ENCODE data around the gene NUP210L. TPM values are rescaled to one million over a fixed set of nuclear protein-coding genes. Genes with fewer than 3 reads are reported as not detected.
A peak's percentile ranks its signal among the peaks of the same experiment; 100 is the strongest.

NUP210L gene
- total RNA-seq, 1 experiment from 2014 or later = 0.10 TPM

GRCh38 chr1:153991806-153992205 is 163.1 kb downstream of the NUP210L start:
- TF ChIP-seq SP1 (IDR thresholded peaks at IDR 0.05; ENCODE audit: low read depth) (no peak), POLR2AphosphoS5 (IDR thresholded peaks at IDR 0.05; ENCODE audit: low read depth, low read length) (0 out of 2 replicates have a peak, but pooled peaks have one; percentile 6)
- DNase-seq (ENCODE audit: low read depth, low spot score) = no peak
- Histone ChIP-seq H3K27me3 (ENCODE audit: insufficient read depth, low read length) (no peaks in the 10 kb centered on the region), H3K9me3 (ENCODE audit: control insufficient read depth in 1 of 2, insufficient read depth in 1 of 2, low read depth in 1 of 2, low read length in 2 of 2) (no peaks in the 10 kb centered on the region), H4K20me1 (ENCODE audit: insufficient read depth) (peaks cover 11% of the 10 kb centered on the region; the same call in 1 of the 2 replicates), H3K4me1 (ENCODE audit: control insufficient read depth in 1 of 2, insufficient read depth in 2 of 2, low read length in 2 of 2) (peaks cover 3 to 28% of the 10 kb centered on the region in 2 experiments; a peak in 3 of 4 replicates), H3K9ac (ENCODE audit: low read length) (peak overlapping the region; percentile 99), H3K9me2 (ENCODE audit: insufficient read depth) (no peaks in the 10 kb centered on the region), H2AFZ (ENCODE audit: low read depth, low read length, poor library complexity, severe bottlenecking) (no peak overlapping the region), H3K36me3 (ENCODE audit: control insufficient read depth in 1 of 2, insufficient read depth in 2 of 2, low read length in 2 of 2) (peaks cover 15 to 31% of the 10 kb centered on the region in 2 experiments), H3K79me2 (ENCODE audit: insufficient read depth, low read length) (peaks cover 24% of the 10 kb centered on the region), H3K4me2 (ENCODE audit: low read length) (peak overlapping the region; percentile 75), H3K27ac (ENCODE audit: low read depth, low read length) (peak overlapping the region; percentile 80; the same call in 1 of the 2 replicates), H3K4me3 (replicated peaks in 1 of 2; ENCODE audit: low read depth in 1 of 2, low read length in 2 of 2) (peak overlapping the region; percentile 89 to 96)
- intact Hi-C loops (cut with micrococcal nuclease) = no loop called here
- RAD21 ChIA-PET (ENCODE audit: low non-redundant PET in 1 of 2, low total read pairs in 2 of 2, uncharacterized antibody in 2 of 2, unreplicated experiment in 2 of 2) = no interaction called here
- no TSS peak for BruUV-seq (replicated peaks)
- ATAC-seq = no peak
- POLR2A ChIA-PET = interaction anchor here (2.2 to 3.2 kb wide), 2 partner anchors 25 to 29 kb away, joined by 18 to 24 read pairs; partner anchors contain the start of genes CREB3L4 and SLC39A1
- CTCF ChIA-PET = no interaction called here

GRCh38 chr1:153991151-153991630 is 163.7 kb downstream of the NUP210L start:
- Histone ChIP-seq H2AFZ (ENCODE audit: low read depth, low read length, poor library complexity, severe bottlenecking) (no peak overlapping the region), H3K9me3 (ENCODE audit: control insufficient read depth in 1 of 2, insufficient read depth in 1 of 2, low read depth in 1 of 2, low read length in 2 of 2) (no peaks in the 10 kb centered on the region), H3K4me1 (ENCODE audit: control insufficient read depth in 1 of 2, insufficient read depth in 2 of 2, low read length in 2 of 2) (peaks cover 7 to 34% of the 10 kb centered on the region in 2 experiments), H3K79me2 (ENCODE audit: insufficient read depth, low read length) (peaks cover 24% of the 10 kb centered on the region), H3K27me3 (ENCODE audit: insufficient read depth, low read length) (no peaks in the 10 kb centered on the region), H3K27ac (ENCODE audit: low read depth, low read length) (peak overlapping the region; percentile 80), H3K9ac (ENCODE audit: low read length) (peak overlapping the region; percentile 99), H3K4me2 (ENCODE audit: low read length) (peak overlapping the region; percentile 75), H3K9me2 (ENCODE audit: insufficient read depth) (no peaks in the 10 kb centered on the region), H3K4me3 (replicated peaks in 1 of 2; ENCODE audit: low read depth in 1 of 2, low read length in 2 of 2) (peak overlapping the region; percentile 89 to 96), H3K36me3 (ENCODE audit: control insufficient read depth in 1 of 2, insufficient read depth in 2 of 2, low read length in 2 of 2) (peaks cover 15 to 31% of the 10 kb centered on the region in 2 experiments), H4K20me1 (ENCODE audit: insufficient read depth) (peaks cover 11% of the 10 kb centered on the region; the same call in 1 of the 2 replicates)
- DNase-seq (ENCODE audit: low read depth, low spot score) (no peak), ATAC-seq (no peak)
- TSS peak; percentile 82 for BruUV-seq (replicated peaks)
- ChIA-PET POLR2A (interaction anchor here (1.2 to 3.2 kb wide), 13 partner anchors 8 to 458 kb away, joined by 3 to 24 read pairs (median 8); partner anchors contain the start of genes CREB3L4, GATAD2B, ILF2 and S100A16), CTCF (interaction anchor here (1.3 kb wide), 1 partner anchor 14 kb away, joined by 3 read pairs; the partner anchor contains the start of gene JTB), RAD21 (ENCODE audit: low non-redundant PET in 1 of 2, low total read pairs in 2 of 2, uncharacterized antibody in 2 of 2, unreplicated experiment in 2 of 2) (no interaction called here)
- intact Hi-C loops (cut with micrococcal nuclease) = no loop called here
- TF ChIP-seq SRF (IDR thresholded peaks at IDR 0.05; ENCODE audit: low read depth) = no peak
- no peak for TF ChIP-seq SP1 (IDR thresholded peaks at IDR 0.05; ENCODE audit: low read depth)
- TF ChIP-seq EZH2phosphoT487 (IDR thresholded peaks at IDR 0.05; ENCODE audit: borderline replicate concordance) = no peak
- no peak for TF ChIP-seq ELF1 (IDR thresholded peaks at IDR 0.05; ENCODE audit: borderline replicate concordance, low read depth)
- TF ChIP-seq EGR1 (IDR thresholded peaks at IDR 0.05; ENCODE audit: low read depth) = no peak
- TF ChIP-seq POLR2A (IDR thresholded peaks at IDR 0.05; ENCODE audit: borderline replicate concordance, extremely low read depth, insufficient read depth, insufficient read length) = no peak
- no peak for TF ChIP-seq MAX (IDR thresholded peaks at IDR 0.05)
- no peak for TF ChIP-seq ZBTB33 (IDR thresholded peaks at IDR 0.05; ENCODE audit: extremely low read depth, insufficient replicate concordance, low read length)
- no peak for TF ChIP-seq POLR2AphosphoS5 (IDR thresholded peaks at IDR 0.05; ENCODE audit: low read depth, low read length)
- no peak for TF ChIP-seq EZH2 (IDR thresholded peaks at IDR 0.05)
- TF ChIP-seq CBX3 (IDR thresholded peaks at IDR 0.05; ENCODE audit: low read depth) = no peak
- TF ChIP-seq, protein P1, sequence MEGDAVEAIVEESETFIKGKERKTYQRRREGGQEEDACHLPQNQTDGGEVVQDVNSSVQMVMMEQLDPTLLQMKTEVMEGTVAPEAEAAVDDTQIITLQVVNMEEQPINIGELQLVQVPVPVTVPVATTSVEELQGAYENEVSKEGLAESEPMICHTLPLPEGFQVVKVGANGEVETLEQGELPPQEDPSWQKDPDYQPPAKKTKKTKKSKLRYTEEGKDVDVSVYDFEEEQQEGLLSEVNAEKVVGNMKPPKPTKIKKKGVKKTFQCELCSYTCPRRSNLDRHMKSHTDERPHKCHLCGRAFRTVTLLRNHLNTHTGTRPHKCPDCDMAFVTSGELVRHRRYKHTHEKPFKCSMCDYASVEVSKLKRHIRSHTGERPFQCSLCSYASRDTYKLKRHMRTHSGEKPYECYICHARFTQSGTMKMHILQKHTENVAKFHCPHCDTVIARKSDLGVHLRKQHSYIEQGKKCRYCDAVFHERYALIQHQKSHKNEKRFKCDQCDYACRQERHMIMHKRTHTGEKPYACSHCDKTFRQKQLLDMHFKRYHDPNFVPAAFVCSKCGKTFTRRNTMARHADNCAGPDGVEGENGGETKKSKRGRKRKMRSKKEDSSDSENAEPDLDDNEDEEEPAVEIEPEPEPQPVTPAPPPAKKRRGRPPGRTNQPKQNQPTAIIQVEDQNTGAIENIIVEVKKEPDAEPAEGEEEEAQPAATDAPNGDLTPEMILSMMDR (IDR thresholded peaks at IDR 0.05 in 2 of 3, conservative IDR thresholded peaks at IDR 0.05 in 1 of 3; ENCODE audit: borderline replicate concordance in 1 of 3, insufficient read depth in 1 of 3, low read depth in 2 of 3, low read length in 2 of 3) = no peak
- no peak for TF ChIP-seq ZFX (IDR thresholded peaks at IDR 0.05)
- no peak for TF ChIP-seq JUND (IDR thresholded peaks at IDR 0.05)
- TF ChIP-seq RAD21 (IDR thresholded peaks at IDR 0.05; ENCODE audit: low read depth) = no peak
- no peak for TF ChIP-seq CEBPB (IDR thresholded peaks at IDR 0.05; ENCODE audit: low read depth)
